Ishikawa (cell line): ENCODE data around the gene DENND1A.

Source experiments
- CEBPB ChIP-seq: IDR thresholded peaks from 2 replicates; pipeline ENCODE4 v1.6.1; 2012
- CREB1 ChIP-seq: IDR thresholded peaks from 2 replicates; pipeline ENCODE4 v1.6.1; 2012; ENCODE audit warnings: low read depth
- EGR1 ChIP-seq: IDR thresholded peaks from 2 replicates; pipeline ENCODE4 v1.6.1; 2012
- EP300 ChIP-seq: IDR thresholded peaks from 2 replicates; pipeline ENCODE4 v1.6.1; 2012; ENCODE audit warnings: borderline replicate concordance
- FOXM1 ChIP-seq: IDR thresholded peaks from 2 replicates; pipeline ENCODE4 v1.6.1; 2012; ENCODE audit warnings: low read depth, borderline replicate concordance
- MAX ChIP-seq: IDR thresholded peaks from 2 replicates; pipeline ENCODE4 v1.6.1; 2012
- NFIC ChIP-seq: IDR thresholded peaks from 2 replicates; pipeline ENCODE4 v1.6.1; 2012
- RAD21 ChIP-seq: IDR thresholded peaks from 2 replicates; pipeline ENCODE4 v1.6.1; 2012; ENCODE audit warnings: low read depth
- REST ChIP-seq: IDR thresholded peaks from 2 replicates; pipeline ENCODE4 v1.6.1; 2012; ENCODE audit warnings: low read depth, mild to moderate bottlenecking
- TAF1 ChIP-seq: IDR thresholded peaks from 2 replicates; pipeline ENCODE4 v1.6.1; 2012; ENCODE audit warnings: low read depth, mild to moderate bottlenecking
- TCF12 ChIP-seq: IDR thresholded peaks from 2 replicates; pipeline ENCODE4 v1.6.1; 2012; ENCODE audit warnings: low read depth
- TEAD4 ChIP-seq: IDR thresholded peaks from 2 replicates; pipeline ENCODE4 v1.6.1; 2012
- USF1 ChIP-seq: IDR thresholded peaks from 2 replicates; pipeline ENCODE4 v1.6.1; 2012
- YY1 ChIP-seq: IDR thresholded peaks from 2 replicates; pipeline ENCODE4 v1.6.1; 2012; ENCODE audit warnings: low read depth
- ZBTB7A ChIP-seq: IDR thresholded peaks from 2 replicates; pipeline ENCODE4 v1.6.1; 2012; ENCODE audit warnings: low read depth

Gene DENND1A

GRCh38 chr9:123620239-123620638, 309.7 kb downstream of the DENND1A start:
- TF ChIP-seq TAF1 = no peak
- TF ChIP-seq ZBTB7A = no peak
- TF ChIP-seq USF1 = no peak
- no peak for TF ChIP-seq MAX
- TF ChIP-seq CEBPB = no peak
- no peak for TF ChIP-seq TCF12
- no peak for TF ChIP-seq FOXM1
- no peak for TF ChIP-seq EGR1
- no peak for TF ChIP-seq YY1
- no peak for TF ChIP-seq EP300
- TF ChIP-seq CREB1 = no peak
- TF ChIP-seq TEAD4 = no peak
- no peak for TF ChIP-seq NFIC
- no peak for TF ChIP-seq REST
- TF ChIP-seq RAD21 = no peak

GRCh38 chr9:123617952-123618678, 311.8 kb downstream of the DENND1A start:
- TF ChIP-seq TAF1 (no peak), TCF12 (no peak), EGR1 (no peak), RAD21 (no peak), FOXM1 (no peak), CEBPB (no peak), REST (no peak), ZBTB7A (no peak), YY1 (no peak), NFIC (no peak)

- TF ChIP-seq ZBTB7A = no peak
These were observed 312.6 kb downstream of the DENND1A start for GRCh38 chr9:123617286-123617685.

- TF ChIP-seq TCF12 (no peak), YY1 (no peak), FOXM1 (no peak), EP300 (no peak), REST (no peak), NFIC (no peak), ZBTB7A (no peak), CREB1 (no peak), MAX (no peak), TEAD4 (no peak), EGR1 (no peak), TAF1 (no peak), RAD21 (no peak), CEBPB (no peak), USF1 (no peak)
These were observed 313.2 kb downstream of the DENND1A start for GRCh38 chr9:123616707-123617106.
